ENCODE measurements around the gene HADHB.

DNA sequence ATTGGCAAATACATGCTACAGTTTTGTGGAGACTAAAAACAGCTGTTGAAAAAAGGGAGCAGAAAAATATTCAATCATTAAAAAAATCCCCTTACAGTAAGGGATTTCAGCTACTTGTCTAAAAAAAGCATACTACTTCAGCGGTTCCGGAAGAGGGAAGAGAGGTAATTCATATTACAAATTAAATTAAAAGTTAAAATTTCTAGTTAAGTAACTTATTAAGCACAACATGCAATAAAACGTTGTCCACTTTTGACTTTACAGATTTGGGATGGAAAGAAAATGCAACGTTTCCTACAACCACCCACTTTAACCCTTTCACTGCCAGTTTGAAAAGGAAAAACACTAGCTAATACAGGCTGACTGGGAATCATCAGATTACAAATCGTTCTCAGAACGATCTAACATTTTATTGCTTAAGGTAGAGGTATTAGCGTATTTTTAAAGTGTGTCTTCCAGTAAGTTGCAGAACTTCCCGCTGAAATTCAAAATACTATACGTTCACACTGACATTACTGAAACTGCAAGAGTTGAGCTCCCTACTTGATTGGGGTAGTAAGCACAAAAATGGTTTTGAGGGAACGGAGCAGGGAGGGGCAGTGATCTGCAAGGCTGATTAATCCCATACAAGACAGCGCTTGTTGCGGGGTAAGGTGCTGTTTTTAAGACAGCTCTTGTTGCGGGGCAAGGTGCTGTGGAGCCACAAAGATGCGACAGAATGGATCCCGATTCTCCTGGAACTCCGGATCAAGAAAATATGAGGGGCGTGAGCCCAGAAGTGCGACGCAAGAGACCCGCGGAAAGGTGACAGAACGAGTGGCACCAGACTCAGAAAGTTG, 1.1 kb upstream of the HADHB start:
- TF ChIP-seq, protein P1, sequence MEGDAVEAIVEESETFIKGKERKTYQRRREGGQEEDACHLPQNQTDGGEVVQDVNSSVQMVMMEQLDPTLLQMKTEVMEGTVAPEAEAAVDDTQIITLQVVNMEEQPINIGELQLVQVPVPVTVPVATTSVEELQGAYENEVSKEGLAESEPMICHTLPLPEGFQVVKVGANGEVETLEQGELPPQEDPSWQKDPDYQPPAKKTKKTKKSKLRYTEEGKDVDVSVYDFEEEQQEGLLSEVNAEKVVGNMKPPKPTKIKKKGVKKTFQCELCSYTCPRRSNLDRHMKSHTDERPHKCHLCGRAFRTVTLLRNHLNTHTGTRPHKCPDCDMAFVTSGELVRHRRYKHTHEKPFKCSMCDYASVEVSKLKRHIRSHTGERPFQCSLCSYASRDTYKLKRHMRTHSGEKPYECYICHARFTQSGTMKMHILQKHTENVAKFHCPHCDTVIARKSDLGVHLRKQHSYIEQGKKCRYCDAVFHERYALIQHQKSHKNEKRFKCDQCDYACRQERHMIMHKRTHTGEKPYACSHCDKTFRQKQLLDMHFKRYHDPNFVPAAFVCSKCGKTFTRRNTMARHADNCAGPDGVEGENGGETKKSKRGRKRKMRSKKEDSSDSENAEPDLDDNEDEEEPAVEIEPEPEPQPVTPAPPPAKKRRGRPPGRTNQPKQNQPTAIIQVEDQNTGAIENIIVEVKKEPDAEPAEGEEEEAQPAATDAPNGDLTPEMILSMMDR (IDR thresholded peaks at IDR 0.05; ENCODE audit: poor library complexity): no peak
- TF ChIP-seq EZH2 (IDR thresholded peaks at IDR 0.05; ENCODE audit: borderline replicate concordance) (no peak), EZH2phosphoT487 (IDR thresholded peaks at IDR 0.05; ENCODE audit: low read depth, severe bottlenecking, unreplicated experiment) (no peak)
